Activated CD4-positive, alpha-beta T cell treated with anti-CD3 and anti-CD28 coated beads for 1 hour (primary cell): Measurements from ENCODE around the gene HADH.
"Not testable (repeated sequence)": the region's sequence is repeated elsewhere in the genome, so short reads cannot be mapped to it uniquely, and the experiment has no call there.

Source experiments
- DNase-seq: peaks from one replicate; pipeline ENCODE4 v3.0.0-alpha.2; 2020

HADH gene

GRCh38 chr4:107996949-107997788 is 7.5 kb downstream of the HADH start:
- DNase-seq: no peak

- no peak for DNase-seq
Observed at GRCh38 chr4:107997794-107998193, 8.1 kb downstream of the HADH start.

- no peak for DNase-seq
Observed at GRCh38 chr4:107999932-108000539, 10.3 kb downstream of the HADH start.

GRCh38 chr4:108001540-108002135 is 11.9 kb downstream of the HADH start:
- no peak for DNase-seq

- no peak for DNase-seq
Observed at GRCh38 chr4:108003982-108004515, 14.4 kb downstream of the HADH start.

- DNase-seq: no peak
Observed at GRCh38 chr4:108004646-108005045, 15.0 kb downstream of the HADH start.

GRCh38 chr4:108005807-108006206 is 16.1 kb downstream of the HADH start:
- no peak for DNase-seq

- DNase-seq: no peak
Observed at GRCh38 chr4:108006361-108006760, 16.7 kb downstream of the HADH start.

GRCh38 chr4:108007984-108008383 is 18.3 kb downstream of the HADH start:
- no peak for DNase-seq

- no peak for DNase-seq
Observed at GRCh38 chr4:108008721-108009120, 19.0 kb downstream of the HADH start.

- DNase-seq: no peak
Observed at GRCh38 chr4:108010167-108010566, 20.5 kb downstream of the HADH start.

GRCh38 chr4:108012382-108012781 is 22.7 kb downstream of the HADH start:
- not testable (repeated sequence) for DNase-seq

GRCh38 chr4:108013327-108013726 is 23.6 kb downstream of the HADH start:
- no peak for DNase-seq

- no peak for DNase-seq
Observed at GRCh38 chr4:108013955-108014354, 24.3 kb downstream of the HADH start.

- peak; percentile 75 for DNase-seq
Observed at GRCh38 chr4:108018040-108018883, 28.6 kb downstream of the HADH start.

- DNase-seq: no peak
Observed at GRCh38 chr4:108018884-108019187, 29.1 kb downstream of the HADH start.

- no peak for DNase-seq
Observed at GRCh38 chr4:108024085-108024877, 34.6 kb downstream of the HADH start.

GRCh38 chr4:108024878-108025165 is 35.1 kb downstream of the HADH start:
- DNase-seq: no peak

GRCh38 chr4:108029016-108029720 is 39.5 kb downstream of the HADH start:
- no peak for DNase-seq

GRCh38 chr4:108029731-108030130 is 40.0 kb downstream of the HADH start:
- DNase-seq: no peak

GRCh38 chr4:108030332-108030731 is 40.6 kb downstream of the HADH start:
- DNase-seq: peak; percentile 59
